BLaER1 treated with 17β-estradiol and CSF1 and Interleukin-3, amounts not matched to agents 10 nM and 100 nM (cell line): ENCODE data around the gene LBX2.
A peak's percentile ranks its signal among the peaks of the same experiment; 100 is the strongest.

ENCODE experiments used
- H3K27ac ChIP-seq, 11 experiments: shearing (Covaris generic); formaldehyde crosslinking; 2 replicates each; pipeline ENCODE4 v1.8.1; 2022
- H3K27me3 ChIP-seq, 11 experiments: shearing (Covaris generic); formaldehyde crosslinking; 2 replicates each; pipeline ENCODE4 v1.8.1; 2022
- H3K36me3 ChIP-seq, 11 experiments: shearing (Covaris generic); formaldehyde crosslinking; 2 replicates each; pipeline ENCODE4 v1.8.1; 2022
- H3K4me1 ChIP-seq, 10 experiments: shearing (Covaris generic); formaldehyde crosslinking; 2 replicates each; pipeline ENCODE4 v1.8.1; 2022
- H3K4me2 ChIP-seq, 11 experiments: shearing (Covaris generic); formaldehyde crosslinking; 2 replicates each; pipeline ENCODE4 v1.8.1; 2022
- H3K4me3 ChIP-seq, 10 experiments: shearing (Covaris generic); formaldehyde crosslinking; 2 replicates each; pipeline ENCODE4 v1.8.1; 2022
- H3K9ac ChIP-seq, 11 experiments: shearing (Covaris generic); formaldehyde crosslinking; 2 replicates each; pipeline ENCODE4 v1.8.1; 2022
- H3K9me3 ChIP-seq, 11 experiments: shearing (Covaris generic); formaldehyde crosslinking; replicated peaks in 1 of 11; 2 replicates each; pipeline ENCODE4 v1.8.1; 2022
- H4K20me1 ChIP-seq, 11 experiments: shearing (Covaris generic); formaldehyde crosslinking; 2 replicates each; pipeline ENCODE4 v1.8.1; 2022
- Cebpa-rat ChIP-seq, 11 experiments: shearing (Covaris generic); IDR thresholded peaks; 2 replicates each; pipeline ENCODE4 v1.8.1; 2022

LBX2 gene

GRCh38 chr2:74457129-74457548, 42.3 kb downstream of the LBX2 start:
- no peaks in the 10 kb centered on the region for H3K27me3 ChIP-seq
- H4K20me1 ChIP-seq, result peaks cover 0 to 13% (median 0%) of the 10 kb centered on the region in 11 experiments; a peak in 4 of 22 replicates
- H3K9ac ChIP-seq, result peak overlapping the region; percentile 79 to 91 (median 85)
- H3K9me3 ChIP-seq, result no peaks in the 10 kb centered on the region
- peak overlapping the region; percentile 94 to 99 (median 97) for H3K4me2 ChIP-seq
- TF ChIP-seq Cebpa-rat (IDR thresholded peaks at IDR 0.05), result no peak
- H3K4me1 ChIP-seq, result peaks cover 38 to 55% (median 47%) of the 10 kb centered on the region in 10 experiments
- H3K27ac ChIP-seq, result peak overlapping the region; percentile 23 to 90 (median 85); a peak in 21 of 22 replicates
- H3K36me3 ChIP-seq, result peaks cover 13 to 20% (median 16%) of the 10 kb centered on the region in 11 experiments
- H3K4me3 ChIP-seq, result peak overlapping the region; percentile 75 to 91 (median 80)

GRCh38 chr2:74454654-74455511, 44.5 kb downstream of the LBX2 start, which contains the start of gene INO80B:
Gene INO80B, plus strand, starts transcription at chr2:74455087. Its CDS starts 30 bp downstream, at chr2:74455117.
- Histone ChIP-seq H3K4me3 (peak within 1 kb of the TSS; percentile 63 to 91 (median 76)), H3K9ac (peak within 1 kb of the TSS; percentile 74 to 91 (median 81)), H3K27ac (peak within 1 kb of the TSS in 10 of 11 experiments; percentile 46 to 73 (median 61); a peak in 20 of 22 replicates), H3K9me3 (no peaks in the 10 kb centered on the region), H3K27me3 (no peaks in the 10 kb centered on the region), H4K20me1 (no peaks in the 10 kb centered on the region), H3K4me2 (peak within 1 kb of the TSS; percentile 94 to 99 (median 97)), H3K36me3 (no peaks in the 10 kb centered on the region), H3K4me1 (peaks cover 36 to 56% (median 47%) of the 10 kb centered on the region in 10 experiments)
- TF ChIP-seq Cebpa-rat (IDR thresholded peaks at IDR 0.05), result no peak

DNA sequence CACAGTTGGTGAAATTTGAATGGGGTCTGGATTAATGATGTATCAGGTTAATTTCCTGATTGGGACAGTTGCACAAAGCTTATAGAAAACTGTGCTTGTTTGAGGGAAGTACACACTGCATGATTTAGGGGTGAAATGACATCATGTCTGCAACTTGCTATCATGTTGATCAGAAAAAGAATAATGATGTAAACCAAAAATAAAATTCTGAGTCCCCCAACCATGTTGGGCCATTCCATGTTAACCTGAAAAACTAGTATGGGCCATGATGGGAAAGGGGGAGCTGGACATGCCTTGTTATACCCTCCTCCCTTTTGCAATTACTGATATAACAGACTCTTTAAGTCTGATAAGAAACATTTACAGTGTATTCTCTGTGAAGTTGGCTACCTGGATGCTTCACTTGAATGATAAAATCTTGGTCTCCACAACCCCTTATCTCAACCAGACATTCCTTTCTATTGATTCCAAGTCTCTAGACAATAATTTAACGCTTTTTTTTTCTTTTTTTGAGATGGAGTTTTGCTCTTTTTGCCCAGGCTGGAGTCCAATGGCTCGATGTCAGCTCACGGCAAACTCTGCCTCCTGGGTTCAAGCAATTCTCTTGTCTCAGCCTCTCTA, 48.7 kb downstream of the LBX2 start:
- no peaks in the 10 kb centered on the region for H3K9me3 ChIP-seq
- H3K27ac ChIP-seq, result no peak overlapping the region
- H3K4me1 ChIP-seq, result peaks cover 11 to 29% (median 23%) of the 10 kb centered on the region in 10 experiments
- no peaks in the 10 kb centered on the region for H3K27me3 ChIP-seq
- no peak overlapping the region for H3K9ac ChIP-seq
- H3K4me3 ChIP-seq, result no peak overlapping the region
- H3K36me3 ChIP-seq, result no peaks in the 10 kb centered on the region
- TF ChIP-seq Cebpa-rat (IDR thresholded peaks at IDR 0.05), result no peak
- no peak overlapping the region for H3K4me2 ChIP-seq
- H4K20me1 ChIP-seq, result no peaks in the 10 kb centered on the region

DNA sequence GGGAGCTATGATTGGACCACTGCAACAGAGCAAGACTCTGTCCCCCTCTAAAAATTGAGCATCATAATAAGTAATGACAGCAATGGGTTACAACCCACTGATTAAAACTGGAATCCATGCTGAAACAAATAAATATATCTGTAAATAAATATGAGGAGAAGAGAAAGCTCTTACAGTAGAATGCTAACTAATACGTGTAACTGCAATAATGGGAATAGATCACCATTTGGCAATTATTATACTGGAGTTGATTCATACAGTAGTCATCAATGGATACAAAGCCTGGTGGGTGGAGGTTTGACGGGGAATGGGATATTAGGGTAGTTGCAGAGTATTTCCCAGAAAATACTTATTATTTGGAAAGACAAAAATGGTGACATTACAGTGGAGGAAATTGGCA, 50.6 kb downstream of the LBX2 start:
- peaks cover 21 to 33% (median 26%) of the 10 kb centered on the region in 10 experiments for H3K4me1 ChIP-seq
- H3K9ac ChIP-seq, result no peak overlapping the region
- H3K4me3 ChIP-seq, result no peak overlapping the region
- no peak overlapping the region for H3K27ac ChIP-seq
- no peaks in the 10 kb centered on the region for H3K9me3 ChIP-seq
- no peaks in the 10 kb centered on the region for H3K27me3 ChIP-seq
- H3K36me3 ChIP-seq, result no peaks in the 10 kb centered on the region
- no peak for TF ChIP-seq Cebpa-rat (IDR thresholded peaks at IDR 0.05)
- H4K20me1 ChIP-seq, result no peaks in the 10 kb centered on the region
- H3K4me2 ChIP-seq, result no peak overlapping the region
